Vagina (tissue), 2 donors: Measurements from ENCODE around the gene TOGARAM2.

Experiments used
- CTCF ChIP-seq, 3 experiments: fragments of 450-650 bp in 2 of 3; fragments of 200-600 bp in 1 of 3; sonication (generic) in 1 of 3; IDR thresholded peaks; one replicate each; pipeline ENCODE4 v1.5.1; 2017 to 2019; ENCODE audit warnings: antibody characterized with exemption in 3 of 3, mild to moderate bottlenecking in 2 of 3, moderate library complexity in 2 of 3
- POLR2A ChIP-seq, 2 donors: fragments of 450-650 bp; IDR thresholded peaks; one replicate each; pipeline ENCODE4 v1.6.1; 2017; ENCODE audit warnings: antibody characterized with exemption in 2 of 2, mild to moderate bottlenecking in 2 of 2, moderate library complexity in 2 of 2
- POLR2AphosphoS5 ChIP-seq, 2 donors: sonication (generic); formaldehyde crosslinking; IDR thresholded peaks; one replicate each; pipeline ENCODE4 v1.9.0; 2017; ENCODE audit warnings: antibody characterized with exemption in 2 of 2, mild to moderate bottlenecking in 2 of 2, low read depth in 1 of 2; ENCODE audit not compliant: insufficient read depth in 1 of 2

GRCh38 chr2:28993206-28993960 is 12.3 kb downstream of the TOGARAM2 start:
- TF ChIP-seq CTCF (IDR thresholded peaks at IDR 0.05) (no peak), POLR2A (IDR thresholded peaks at IDR 0.05) (no peak), POLR2AphosphoS5 (IDR thresholded peaks at IDR 0.05; ENCODE audit: insufficient read depth in 1 of 2, low read depth in 1 of 2) (no peak)
